Nephron (organoid): Measurements from ENCODE around the gene ITGA11.

ENCODE experiments used
- H3K27ac Mint-ChIP-seq, 3 experiments: 2 replicates each; pipeline ENCODE4 v1.8.0; 2020; ENCODE audit warnings: mixed read lengths in 3 of 3, mild to moderate bottlenecking in 2 of 3, moderate library complexity in 1 of 3
- H3K27me3 Mint-ChIP-seq: 2 replicates; pipeline ENCODE4 v1.8.0; 2021; ENCODE audit warnings: low read depth, mild to moderate bottlenecking, moderate library complexity, mixed read lengths
- H3K36me3 Mint-ChIP-seq: 2 replicates; pipeline ENCODE4 v1.8.0; 2020; ENCODE audit warnings: low read depth, mixed read lengths
- H3K4me1 Mint-ChIP-seq: 2 replicates; pipeline ENCODE4 v1.8.0; 2020; ENCODE audit warnings: mixed read lengths
- H3K4me3 Mint-ChIP-seq, 3 experiments: 2 replicates each; pipeline ENCODE4 v1.8.0; 2020; ENCODE audit warnings: mild to moderate bottlenecking in 3 of 3, mixed read lengths in 3 of 3, moderate library complexity in 2 of 3
- H3K9me3 Mint-ChIP-seq: 2 replicates; pipeline ENCODE4 v1.8.0; 2020; ENCODE audit warnings: mixed read lengths
- CTCF ChIP-seq, 3 experiments: fragments of 200-600 bp; sonication (generic); IDR thresholded peaks; one replicate each; pipeline ENCODE4 v1.5.0; 2021; ENCODE audit warnings: antibody characterized with exemption in 3 of 3; ENCODE audit not compliant: unreplicated experiment in 3 of 3

Gene ITGA11

GRCh38 chr15:68326711-68327354 lies 105.1 kb downstream of the ITGA11 start:
- no peaks in the 10 kb centered on the region for H3K9me3 Mint-ChIP-seq
- H3K27ac Mint-ChIP-seq, result no peak overlapping the region
- H3K27me3 Mint-ChIP-seq, result peaks cover 17% of the 10 kb centered on the region
- H3K4me1 Mint-ChIP-seq, result peaks cover 25% of the 10 kb centered on the region
- H3K4me3 Mint-ChIP-seq, result no peak overlapping the region
- no peaks in the 10 kb centered on the region for H3K36me3 Mint-ChIP-seq
- no peak for TF ChIP-seq CTCF (IDR thresholded peaks at IDR 0.05; ENCODE audit: unreplicated experiment in 3 of 3)

- H3K9me3 Mint-ChIP-seq, result no peaks in the 10 kb centered on the region
Measured at GRCh38 chr15:68325726-68326125, 106.2 kb downstream of the ITGA11 start.

GRCh38 chr15:68322796-68323195 lies 109.2 kb downstream of the ITGA11 start:
- TF ChIP-seq CTCF (IDR thresholded peaks at IDR 0.05; ENCODE audit: unreplicated experiment in 3 of 3), result no peak
- H3K9me3 Mint-ChIP-seq, result no peaks in the 10 kb centered on the region
- no peaks in the 10 kb centered on the region for H3K36me3 Mint-ChIP-seq
- H3K4me3 Mint-ChIP-seq, result no peak overlapping the region
- H3K4me1 Mint-ChIP-seq, result peaks cover 8% of the 10 kb centered on the region
- peaks cover 17% of the 10 kb centered on the region for H3K27me3 Mint-ChIP-seq
- no peak overlapping the region for H3K27ac Mint-ChIP-seq

More at GRCh38 chr15:68325726-68326125, 106.2 kb downstream of the ITGA11 start:
- TF ChIP-seq CTCF (IDR thresholded peaks at IDR 0.05; ENCODE audit: unreplicated experiment in 3 of 3), result no peak
- H3K27ac Mint-ChIP-seq, result no peak overlapping the region
- H3K4me3 Mint-ChIP-seq, result no peak overlapping the region
- peaks cover 21% of the 10 kb centered on the region for H3K4me1 Mint-ChIP-seq
- H3K36me3 Mint-ChIP-seq, result no peaks in the 10 kb centered on the region
- H3K27me3 Mint-ChIP-seq, result peaks cover 13% of the 10 kb centered on the region

- Mint-ChIP-seq H3K27me3 (peaks cover 13% of the 10 kb centered on the region), H3K4me3 (no peak overlapping the region), H3K4me1 (peaks cover 19% of the 10 kb centered on the region), H3K27ac (peak overlapping the region in 1 of 3 experiments; percentile 7), H3K9me3 (no peaks in the 10 kb centered on the region), H3K36me3 (no peaks in the 10 kb centered on the region)
- no peak for TF ChIP-seq CTCF (IDR thresholded peaks at IDR 0.05; ENCODE audit: unreplicated experiment in 3 of 3)
Measured at GRCh38 chr15:68321229-68321628, 110.7 kb downstream of the ITGA11 start.

- Mint-ChIP-seq H3K27me3 (peaks cover 5% of the 10 kb centered on the region), H3K4me1 (peaks cover 27% of the 10 kb centered on the region), H3K4me3 (no peak overlapping the region), H3K36me3 (no peaks in the 10 kb centered on the region), H3K9me3 (no peaks in the 10 kb centered on the region), H3K27ac (no peak overlapping the region)
- no peak for TF ChIP-seq CTCF (IDR thresholded peaks at IDR 0.05; ENCODE audit: unreplicated experiment in 3 of 3)
Measured at GRCh38 chr15:68319997-68320396, 112.0 kb downstream of the ITGA11 start.
